NCI-H446 treated with DMSO at 0.1 percent for 48 hours (cell line): ENCODE results near the gene CMTM5.
"Not testable (repeated sequence)": the region's sequence is repeated elsewhere in the genome, so short reads cannot be mapped to it uniquely, and the experiment has no call there.

Experiments used
- DNase-seq: peaks from one replicate; lab custom pipeline; 2025; lab: John Stamatoyannopoulos, UW

Gene CMTM5

GRCh38 chr14:23414906-23415820 lies 38.3 kb downstream of the CMTM5 start:
- no peak for DNase-seq

DNA sequence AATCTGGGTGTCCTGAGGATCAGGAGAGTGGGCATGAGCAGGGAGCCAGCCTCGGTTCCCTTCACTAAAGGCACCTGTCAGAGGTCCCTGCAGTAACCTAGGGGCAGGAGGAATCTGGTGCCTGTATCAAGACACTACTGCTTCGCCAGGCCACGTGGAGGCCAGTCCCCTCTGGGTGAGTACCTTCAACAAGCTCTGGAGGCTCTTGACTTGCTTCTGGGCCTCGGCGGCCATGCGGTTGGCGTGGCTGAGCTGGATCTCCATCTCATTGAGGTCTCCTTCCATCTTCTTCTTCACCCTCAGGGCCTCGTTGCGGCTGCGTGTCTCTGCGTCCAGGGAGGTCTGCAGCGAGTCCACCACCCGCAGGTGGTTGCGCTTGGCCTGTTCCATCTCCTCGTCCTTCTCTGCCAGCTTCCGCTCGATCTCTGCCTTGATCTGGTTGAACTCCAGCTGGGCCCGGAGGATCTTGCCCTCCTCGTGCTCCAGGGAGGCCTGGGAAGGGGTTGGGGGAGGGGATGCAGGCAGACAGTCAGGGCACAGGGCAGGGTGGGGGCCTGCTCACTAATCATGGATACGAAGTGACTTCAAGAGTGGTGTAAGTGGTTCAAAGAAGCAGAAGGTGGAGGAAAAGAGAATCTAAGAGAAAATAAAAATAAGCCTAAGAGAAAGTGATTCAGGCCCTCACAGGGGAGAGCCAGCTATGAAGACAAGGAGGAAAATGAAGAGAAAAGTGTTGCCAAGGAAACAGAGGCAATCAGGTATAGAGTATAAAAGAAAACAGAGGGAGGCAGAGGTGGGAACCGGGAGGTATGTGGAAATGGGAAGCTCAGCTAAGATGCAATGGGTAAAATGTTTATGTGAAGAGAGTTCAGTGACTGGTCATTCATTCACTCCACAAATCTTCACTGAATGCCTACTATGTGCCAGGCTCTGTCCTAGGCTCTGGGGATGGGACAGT lies 39.3 kb downstream of the CMTM5 start:
- no peak for DNase-seq

DNA sequence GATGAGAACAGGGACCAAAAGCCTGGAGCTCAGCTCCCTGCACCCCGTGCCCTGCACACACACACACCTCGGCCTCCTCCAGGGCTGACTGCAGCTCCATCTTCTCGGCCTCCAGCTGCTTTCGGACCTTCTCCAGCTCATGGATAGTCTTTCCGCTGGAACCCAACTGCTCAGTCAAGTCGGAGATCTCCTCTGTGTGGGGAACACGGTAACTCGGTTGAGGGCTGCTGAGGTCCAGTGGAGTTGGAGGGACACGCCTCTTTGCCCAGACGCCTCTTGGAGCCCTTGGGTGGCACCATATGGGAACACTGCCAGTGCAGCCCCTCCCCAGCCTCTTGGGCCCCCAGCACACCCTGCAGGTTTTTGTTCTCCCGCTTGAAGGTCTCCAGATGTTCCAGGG lies 40.0 kb downstream of the CMTM5 start:
- DNase-seq: no peak

GRCh38 chr14:23417269-23417668 lies 40.4 kb downstream of the CMTM5 start:
- not testable (repeated sequence) for DNase-seq

DNA sequence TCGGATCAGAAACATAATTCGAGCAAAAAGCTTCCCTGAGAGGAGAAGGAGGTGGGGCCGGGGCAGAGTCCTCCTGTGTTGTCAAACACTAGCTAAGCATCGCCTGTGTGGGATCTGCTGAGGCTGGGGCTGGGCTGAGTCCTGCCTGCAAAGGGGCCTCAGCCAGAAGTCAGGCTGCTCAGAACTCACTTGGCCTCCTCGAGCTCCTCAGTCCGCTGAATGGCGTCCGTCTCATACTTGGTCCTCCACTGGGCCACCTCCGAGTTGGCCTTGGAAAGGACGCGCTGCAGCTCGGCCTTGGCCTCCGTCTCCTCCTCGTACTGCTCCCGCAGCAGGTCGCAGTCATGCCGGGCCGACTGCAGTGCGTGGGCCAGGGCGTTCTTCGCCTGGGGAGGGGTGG lies 41.2 kb downstream of the CMTM5 start:
- DNase-seq: no peak

- DNase-seq: not testable (repeated sequence)
Measured at GRCh38 chr14:23419646-23420045, 42.8 kb downstream of the CMTM5 start.

DNA sequence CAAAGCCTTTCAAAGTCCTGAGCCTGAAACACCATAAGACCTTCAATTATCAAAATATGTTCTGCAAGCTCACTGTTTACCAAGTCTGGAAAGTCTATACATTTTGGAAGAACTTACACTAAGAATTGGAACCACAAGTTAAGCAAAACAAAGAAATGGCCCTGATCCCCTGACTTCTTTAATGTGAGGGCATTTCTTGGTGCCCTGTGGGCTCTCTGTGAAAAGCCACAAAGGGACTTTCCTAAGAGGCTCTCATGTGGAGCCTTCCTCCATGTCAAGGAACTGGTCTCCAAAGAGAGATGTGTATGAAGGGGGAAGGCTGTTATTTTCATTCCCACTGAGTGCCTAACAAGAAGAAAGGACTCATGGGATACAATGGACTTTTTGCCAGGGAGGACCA lies 44.7 kb downstream of the CMTM5 start:
- no peak for DNase-seq

- DNase-seq: no peak
Measured at GRCh38 chr14:23423657-23424056, 46.8 kb downstream of the CMTM5 start.

- DNase-seq: no peak
Measured at GRCh38 chr14:23425169-23425568, 48.3 kb downstream of the CMTM5 start.

- not testable (repeated sequence) for DNase-seq
Measured at GRCh38 chr14:23425798-23426197, 49.0 kb downstream of the CMTM5 start.

DNA sequence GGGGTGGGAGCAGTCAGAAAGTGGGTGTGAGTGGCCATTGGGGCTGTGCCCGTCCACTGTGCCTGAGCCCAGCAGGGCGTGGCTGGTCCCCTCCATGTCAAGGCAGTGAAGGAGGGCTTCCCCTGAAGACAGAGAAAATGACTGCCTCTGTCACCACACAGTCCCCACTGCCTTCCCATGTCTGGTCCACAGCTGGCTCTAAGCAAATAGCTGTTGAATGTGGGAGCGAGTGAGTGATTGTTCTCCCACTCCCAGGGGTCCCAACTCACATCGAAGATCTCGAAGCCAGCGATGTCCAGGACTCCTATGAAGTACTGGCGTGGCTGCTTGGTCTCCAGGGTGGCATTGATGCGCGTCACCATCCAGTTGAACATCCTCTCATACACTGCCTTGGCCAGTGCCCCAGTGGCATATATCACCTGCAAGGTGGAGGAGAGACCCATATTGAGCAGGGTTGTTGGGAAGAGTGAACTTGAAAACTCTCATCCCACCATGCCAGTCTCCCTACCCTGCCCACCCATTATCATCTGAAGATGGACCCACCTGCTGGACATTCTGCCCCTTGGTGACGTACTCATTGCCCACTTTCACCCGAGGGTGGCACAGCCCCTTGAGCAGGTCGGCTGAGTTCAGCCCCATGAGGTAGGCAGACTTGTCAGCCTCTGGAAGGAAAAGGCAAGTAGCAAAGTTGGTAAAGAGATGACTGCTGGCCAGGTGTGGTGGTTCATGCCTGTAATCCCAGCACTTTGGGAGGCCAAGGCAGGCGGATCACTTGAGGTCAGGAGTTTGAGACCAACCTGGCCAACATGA lies 52.0 kb downstream of the CMTM5 start:
- DNase-seq: no peak
